NT2/D1 (cell line): ENCODE measurements around the gene OR2T34.
"Not testable (repeated sequence)": the region's sequence is repeated elsewhere in the genome, so short reads cannot be mapped to it uniquely, and the experiment has no call there.

ENCODE experiments used
- SUZ12 ChIP-seq: IDR thresholded peaks from 2 replicates; pipeline ENCODE4 v1.6.1; 2011; ENCODE audit not compliant: insufficient read length, insufficient read depth; ENCODE audit errors: extremely low read depth
- YY1 ChIP-seq: IDR thresholded peaks from 2 replicates; pipeline ENCODE4 v1.6.1; 2011; ENCODE audit not compliant: insufficient read length, insufficient read depth

DNA sequence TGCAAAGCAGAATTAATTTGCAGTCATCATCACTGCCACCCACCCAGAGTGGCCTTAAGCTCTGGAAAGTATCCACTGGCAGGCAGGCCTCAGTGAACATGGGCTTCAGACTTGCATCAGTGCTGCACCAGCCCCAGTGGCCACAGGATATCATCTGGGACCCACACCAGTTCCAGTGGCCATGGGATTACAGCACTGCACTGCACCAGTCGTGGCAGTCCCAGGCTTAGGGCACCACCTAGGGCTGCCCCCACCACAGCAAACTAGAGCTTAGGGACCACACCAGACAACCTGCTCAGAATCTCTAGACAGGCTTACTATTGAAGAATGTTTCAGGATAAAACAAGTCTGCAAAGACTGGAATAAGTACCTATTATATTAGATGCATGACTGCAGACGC lies 27.2 kb downstream of the OR2T34 start:
- not testable (repeated sequence) for TF ChIP-seq SUZ12, YY1
